ENCODE results near the gene TREML1. TPM values are rescaled to one million over a fixed set of nuclear protein-coding genes. Genes with fewer than 3 reads are reported as not detected.

The TREML1 gene
- total and polyA plus RNA-seq, 4 donors = 0.08 to 4.5 (median 0.12) TPM; not detected in 1

DNA sequence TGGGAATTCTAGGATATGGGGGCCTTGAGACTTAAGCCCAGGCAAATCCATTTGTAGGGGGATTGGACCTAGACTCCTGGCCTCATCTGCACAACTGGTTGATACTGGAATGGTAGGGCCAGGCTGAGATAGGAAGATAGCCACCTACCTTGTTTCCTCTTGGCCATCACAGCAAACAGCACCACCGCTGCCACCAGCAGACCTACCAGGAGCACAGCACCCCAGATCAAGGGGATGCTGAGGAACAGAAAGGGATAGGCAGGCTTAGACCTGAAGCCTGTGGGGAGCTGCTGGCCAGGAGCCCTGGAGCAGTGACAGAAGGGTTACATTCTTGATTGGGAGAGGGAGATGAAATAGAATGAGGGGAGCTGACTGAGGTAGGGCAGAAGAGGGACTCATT lies 3.5 kb downstream of the TREML1 start:
- no peaks in the 10 kb centered on the region for H3K27me3 ChIP-seq (ENCODE audit: control insufficient read depth in 4 of 4, insufficient read depth in 4 of 4, low read length in 3 of 4)
- H3K27ac ChIP-seq (ENCODE audit: low read depth in 1 of 2, low read length in 2 of 2) = no peak overlapping the region
- no peak overlapping the region for H3K9ac ChIP-seq (ENCODE audit: low read depth in 1 of 2, low read length in 2 of 2)
- no peaks in the 10 kb centered on the region for H3K9me3 ChIP-seq (ENCODE audit: control insufficient read depth in 4 of 4, low read length in 3 of 4)
- TF ChIP-seq JUND (IDR thresholded peaks at IDR 0.05) = no peak
- no peak for TF ChIP-seq YY1 (IDR thresholded peaks at IDR 0.05)
- TF ChIP-seq, protein P1, sequence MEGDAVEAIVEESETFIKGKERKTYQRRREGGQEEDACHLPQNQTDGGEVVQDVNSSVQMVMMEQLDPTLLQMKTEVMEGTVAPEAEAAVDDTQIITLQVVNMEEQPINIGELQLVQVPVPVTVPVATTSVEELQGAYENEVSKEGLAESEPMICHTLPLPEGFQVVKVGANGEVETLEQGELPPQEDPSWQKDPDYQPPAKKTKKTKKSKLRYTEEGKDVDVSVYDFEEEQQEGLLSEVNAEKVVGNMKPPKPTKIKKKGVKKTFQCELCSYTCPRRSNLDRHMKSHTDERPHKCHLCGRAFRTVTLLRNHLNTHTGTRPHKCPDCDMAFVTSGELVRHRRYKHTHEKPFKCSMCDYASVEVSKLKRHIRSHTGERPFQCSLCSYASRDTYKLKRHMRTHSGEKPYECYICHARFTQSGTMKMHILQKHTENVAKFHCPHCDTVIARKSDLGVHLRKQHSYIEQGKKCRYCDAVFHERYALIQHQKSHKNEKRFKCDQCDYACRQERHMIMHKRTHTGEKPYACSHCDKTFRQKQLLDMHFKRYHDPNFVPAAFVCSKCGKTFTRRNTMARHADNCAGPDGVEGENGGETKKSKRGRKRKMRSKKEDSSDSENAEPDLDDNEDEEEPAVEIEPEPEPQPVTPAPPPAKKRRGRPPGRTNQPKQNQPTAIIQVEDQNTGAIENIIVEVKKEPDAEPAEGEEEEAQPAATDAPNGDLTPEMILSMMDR (IDR thresholded peaks at IDR 0.05; ENCODE audit: low read depth, low read length, missing input control) = no peak
- no peak for TF ChIP-seq TAF1 (conservative IDR thresholded peaks at IDR 0.05)
- TF ChIP-seq FOXA1 (IDR thresholded peaks at IDR 0.05) = no peak
- TF ChIP-seq FOXA2 (IDR thresholded peaks at IDR 0.05) = no peak
- no peak for TF ChIP-seq NR2F2 (IDR thresholded peaks at IDR 0.05)
- TF ChIP-seq RAD21 (IDR thresholded peaks at IDR 0.05) = no peak
- no peak for TF ChIP-seq SP1 (IDR thresholded peaks at IDR 0.05)
- DNase-seq (ENCODE audit: low spot score) = no peak
- no peaks in the 10 kb centered on the region for H3K4me1 ChIP-seq (ENCODE audit: control insufficient read depth in 4 of 4, insufficient read depth in 4 of 4, low read length in 3 of 4)
- H3K36me3 ChIP-seq (ENCODE audit: control insufficient read depth in 4 of 4, insufficient read depth in 3 of 4, low read depth in 1 of 4, low read length in 3 of 4) = peaks cover 0 to 2% (median 0%) of the 10 kb centered on the region in 4 donors
- no peak overlapping the region for H3K4me3 ChIP-seq (ENCODE audit: low read depth in 1 of 3, low read length in 3 of 3)
- WGBS = 94% methylated on average over 1 of the region's 1 CpG

DNA sequence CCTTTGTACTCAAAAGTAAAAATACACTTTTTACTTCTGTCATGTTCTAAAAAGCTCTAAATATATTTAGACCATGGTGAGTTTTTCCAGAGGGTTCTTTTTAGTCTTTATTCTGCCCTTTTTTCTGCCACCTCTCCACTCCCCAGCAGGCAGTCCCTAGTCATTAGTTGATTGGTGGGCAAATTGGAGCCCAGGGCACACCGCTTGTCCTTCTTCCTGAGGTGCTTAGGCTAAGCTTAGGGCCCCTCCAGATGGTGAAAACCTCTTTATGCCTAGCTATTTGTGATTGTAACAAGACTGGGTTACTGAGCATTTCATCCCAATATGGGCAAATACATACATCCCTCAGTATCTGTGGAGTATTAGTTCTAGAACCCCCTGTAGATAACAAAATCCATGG lies 6.2 kb downstream of the TREML1 start:
- TF ChIP-seq RAD21 (IDR thresholded peaks at IDR 0.05) (no peak), FOXA1 (IDR thresholded peaks at IDR 0.05) (no peak), HNF4G (IDR thresholded peaks at IDR 0.05) (no peak), JUND (IDR thresholded peaks at IDR 0.05) (no peak), NR2F2 (IDR thresholded peaks at IDR 0.05) (no peak), FOXA2 (IDR thresholded peaks at IDR 0.05) (no peak), GABPA (IDR thresholded peaks at IDR 0.05 in 1 of 2, conservative IDR thresholded peaks at IDR 0.05 in 1 of 2) (no peak), YY1 (IDR thresholded peaks at IDR 0.05) (no peak), HNF4A (conservative IDR thresholded peaks at IDR 0.05) (no peak), TAF1 (conservative IDR thresholded peaks at IDR 0.05) (no peak)
- TF ChIP-seq, protein P2, sequence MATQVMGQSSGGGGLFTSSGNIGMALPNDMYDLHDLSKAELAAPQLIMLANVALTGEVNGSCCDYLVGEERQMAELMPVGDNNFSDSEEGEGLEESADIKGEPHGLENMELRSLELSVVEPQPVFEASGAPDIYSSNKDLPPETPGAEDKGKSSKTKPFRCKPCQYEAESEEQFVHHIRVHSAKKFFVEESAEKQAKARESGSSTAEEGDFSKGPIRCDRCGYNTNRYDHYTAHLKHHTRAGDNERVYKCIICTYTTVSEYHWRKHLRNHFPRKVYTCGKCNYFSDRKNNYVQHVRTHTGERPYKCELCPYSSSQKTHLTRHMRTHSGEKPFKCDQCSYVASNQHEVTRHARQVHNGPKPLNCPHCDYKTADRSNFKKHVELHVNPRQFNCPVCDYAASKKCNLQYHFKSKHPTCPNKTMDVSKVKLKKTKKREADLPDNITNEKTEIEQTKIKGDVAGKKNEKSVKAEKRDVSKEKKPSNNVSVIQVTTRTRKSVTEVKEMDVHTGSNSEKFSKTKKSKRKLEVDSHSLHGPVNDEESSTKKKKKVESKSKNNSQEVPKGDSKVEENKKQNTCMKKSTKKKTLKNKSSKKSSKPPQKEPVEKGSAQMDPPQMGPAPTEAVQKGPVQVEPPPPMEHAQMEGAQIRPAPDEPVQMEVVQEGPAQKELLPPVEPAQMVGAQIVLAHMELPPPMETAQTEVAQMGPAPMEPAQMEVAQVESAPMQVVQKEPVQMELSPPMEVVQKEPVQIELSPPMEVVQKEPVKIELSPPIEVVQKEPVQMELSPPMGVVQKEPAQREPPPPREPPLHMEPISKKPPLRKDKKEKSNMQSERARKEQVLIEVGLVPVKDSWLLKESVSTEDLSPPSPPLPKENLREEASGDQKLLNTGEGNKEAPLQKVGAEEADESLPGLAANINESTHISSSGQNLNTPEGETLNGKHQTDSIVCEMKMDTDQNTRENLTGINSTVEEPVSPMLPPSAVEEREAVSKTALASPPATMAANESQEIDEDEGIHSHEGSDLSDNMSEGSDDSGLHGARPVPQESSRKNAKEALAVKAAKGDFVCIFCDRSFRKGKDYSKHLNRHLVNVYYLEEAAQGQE (IDR thresholded peaks at IDR 0.05) = no peak
- DNase-seq (ENCODE audit: low spot score) = no peak
- H3K36me3 ChIP-seq (ENCODE audit: control insufficient read depth in 4 of 4, insufficient read depth in 3 of 4, low read depth in 1 of 4, low read length in 3 of 4) = peaks cover 0 to 2% (median 0%) of the 10 kb centered on the region in 4 donors
- no peaks in the 10 kb centered on the region for H3K4me1 ChIP-seq (ENCODE audit: control insufficient read depth in 4 of 4, insufficient read depth in 4 of 4, low read length in 3 of 4)
- no peak overlapping the region for H3K9ac ChIP-seq (ENCODE audit: low read depth in 1 of 2, low read length in 2 of 2)
- H3K9me3 ChIP-seq (ENCODE audit: control insufficient read depth in 4 of 4, low read length in 3 of 4) = no peaks in the 10 kb centered on the region
- WGBS = 97% methylated on average over 1 of the region's 1 CpG
- H3K27me3 ChIP-seq (ENCODE audit: control insufficient read depth in 4 of 4, insufficient read depth in 4 of 4, low read length in 3 of 4) = no peaks in the 10 kb centered on the region
- no peak overlapping the region for H3K4me3 ChIP-seq (ENCODE audit: low read depth in 1 of 3, low read length in 3 of 3)
- no peak overlapping the region for H3K27ac ChIP-seq (ENCODE audit: low read depth in 1 of 2, low read length in 2 of 2)

DNA sequence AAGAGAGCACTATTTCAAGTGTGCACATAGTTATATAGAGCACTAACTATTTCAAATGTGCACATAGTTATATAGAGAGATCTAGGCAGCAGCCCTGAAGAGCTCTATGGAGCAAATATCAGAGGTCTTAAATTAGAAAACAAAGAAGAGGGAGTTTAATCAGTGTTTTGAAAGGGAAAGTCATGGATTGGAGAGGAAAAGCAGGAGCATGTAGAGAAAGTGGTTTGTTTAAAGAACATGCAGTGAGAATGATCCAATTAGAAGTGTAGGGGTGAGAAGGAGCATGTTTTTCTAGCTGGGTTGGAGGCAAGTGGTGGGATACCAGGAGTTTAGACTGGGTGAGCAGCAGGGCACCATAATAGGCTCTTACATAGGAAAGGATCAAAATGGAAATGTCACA lies 17.2 kb downstream of the TREML1 start:
- Histone ChIP-seq H3K9me3 (ENCODE audit: control insufficient read depth in 4 of 4, low read length in 3 of 4) (no peaks in the 10 kb centered on the region), H3K27me3 (ENCODE audit: control insufficient read depth in 4 of 4, insufficient read depth in 4 of 4, low read length in 3 of 4) (no peaks in the 10 kb centered on the region), H3K4me3 (ENCODE audit: low read depth in 1 of 3, low read length in 3 of 3) (no peak overlapping the region), H3K36me3 (ENCODE audit: control insufficient read depth in 4 of 4, insufficient read depth in 3 of 4, low read depth in 1 of 4, low read length in 3 of 4) (peaks cover 0 to 26% (median 9%) of the 10 kb centered on the region in 4 donors), H3K4me1 (ENCODE audit: control insufficient read depth in 4 of 4, insufficient read depth in 4 of 4, low read length in 3 of 4) (no peaks in the 10 kb centered on the region), H3K27ac (ENCODE audit: low read depth in 1 of 2, low read length in 2 of 2) (no peak overlapping the region), H3K9ac (ENCODE audit: low read depth in 1 of 2, low read length in 2 of 2) (no peak overlapping the region)
- no peak for DNase-seq (ENCODE audit: low spot score)
- no peak for TF ChIP-seq NR2F2 (IDR thresholded peaks at IDR 0.05)
- TF ChIP-seq HNF4A (conservative IDR thresholded peaks at IDR 0.05) = no peak

All from liver (tissue), 9 donors.